8988T (cell line): ENCODE measurements around the gene CD1E.
"Not testable (repeated sequence)": the region's sequence is repeated elsewhere in the genome, so short reads cannot be mapped to it uniquely, and the experiment has no call there.

ENCODE experiments used
- DNase-seq: peaks from one replicate; pipeline ENCODE4 v3.0.0; 2011

The CD1E gene

GRCh38 chr1:158353303-158354075 lies at the start of gene CD1E:
TSS of gene CD1E (plus strand) at chr1:158353894. CDS start at chr1:158353989, 95 bp downstream.
- DNase-seq, result no peak

GRCh38 chr1:158310623-158311022 lies 43.1 kb upstream of the CD1E start:
- no peak for DNase-seq

- no peak for DNase-seq
Measured at GRCh38 chr1:158311066-158311465, 42.6 kb upstream of the CD1E start.

- no peak for DNase-seq
Measured at GRCh38 chr1:158323866-158324265, 29.8 kb upstream of the CD1E start.

GRCh38 chr1:158324395-158324794 lies 29.3 kb upstream of the CD1E start:
- DNase-seq, result no peak

- DNase-seq, result no peak
Measured at GRCh38 chr1:158327481-158327880, 26.2 kb upstream of the CD1E start.

- DNase-seq, result no peak
Measured at GRCh38 chr1:158328426-158328825, 25.3 kb upstream of the CD1E start.

- no peak for DNase-seq
Measured at GRCh38 chr1:158329300-158329699, 24.4 kb upstream of the CD1E start.

- DNase-seq, result no peak
Measured at GRCh38 chr1:158329733-158330132, 24.0 kb upstream of the CD1E start.

GRCh38 chr1:158330391-158331105 lies 23.1 kb upstream of the CD1E start:
- no peak for DNase-seq

- DNase-seq, result no peak
Measured at GRCh38 chr1:158331106-158331425, 22.6 kb upstream of the CD1E start.

- DNase-seq, result no peak
Measured at GRCh38 chr1:158331481-158332150, 22.1 kb upstream of the CD1E start, which contains the start of gene CD1B. TSS of gene CD1B (minus strand) at chr1:158331531. CDS start at chr1:158331423, 108 bp downstream.

- no peak for DNase-seq
Measured at GRCh38 chr1:158333405-158334155, 20.1 kb upstream of the CD1E start.

GRCh38 chr1:158334526-158335212 lies 19.0 kb upstream of the CD1E start:
- DNase-seq, result no peak

- no peak for DNase-seq
Measured at GRCh38 chr1:158335213-158335532, 18.5 kb upstream of the CD1E start.

- not testable (repeated sequence) for DNase-seq
Measured at GRCh38 chr1:158336413-158336812, 17.3 kb upstream of the CD1E start.

GRCh38 chr1:158348946-158349345 lies 4.7 kb upstream of the CD1E start:
- not testable (repeated sequence) for DNase-seq

- no peak for DNase-seq
Measured at GRCh38 chr1:158354255-158354654, 561 bp downstream of the CD1E start.

GRCh38 chr1:158355773-158356285 lies 2.1 kb downstream of the CD1E start:
- DNase-seq, result no peak

- DNase-seq, result no peak
Measured at GRCh38 chr1:158356616-158357015, 2.9 kb downstream of the CD1E start.

GRCh38 chr1:158357441-158357840 lies 3.7 kb downstream of the CD1E start:
- DNase-seq, result no peak

GRCh38 chr1:158362482-158362881 lies 8.8 kb downstream of the CD1E start:
- no peak for DNase-seq
